Measurements from ENCODE around the gene GTPBP4.

DNA sequence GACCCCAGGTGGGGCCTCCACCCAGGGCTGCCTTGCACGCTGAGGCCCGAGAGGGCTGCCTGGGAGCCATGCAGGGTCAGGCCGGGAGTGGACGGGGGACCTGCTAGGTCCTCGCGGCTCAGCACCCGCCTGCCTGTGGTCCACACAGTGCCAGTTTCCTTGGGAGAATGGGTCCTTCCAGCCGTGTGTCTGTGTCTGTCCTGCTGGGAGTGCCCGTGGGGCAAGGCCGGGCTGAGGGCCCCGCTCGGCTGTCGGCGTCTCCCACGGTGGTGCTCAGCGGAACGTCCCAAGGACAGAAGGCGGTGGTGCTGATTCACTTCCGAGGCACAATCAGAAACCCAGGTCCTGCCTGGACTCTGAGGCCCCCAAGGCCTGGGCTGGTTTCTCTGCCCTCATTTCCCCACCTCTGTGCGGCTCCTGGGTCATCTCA, 23.2 kb upstream of the GTPBP4 start:
- TF ChIP-seq, protein P1, sequence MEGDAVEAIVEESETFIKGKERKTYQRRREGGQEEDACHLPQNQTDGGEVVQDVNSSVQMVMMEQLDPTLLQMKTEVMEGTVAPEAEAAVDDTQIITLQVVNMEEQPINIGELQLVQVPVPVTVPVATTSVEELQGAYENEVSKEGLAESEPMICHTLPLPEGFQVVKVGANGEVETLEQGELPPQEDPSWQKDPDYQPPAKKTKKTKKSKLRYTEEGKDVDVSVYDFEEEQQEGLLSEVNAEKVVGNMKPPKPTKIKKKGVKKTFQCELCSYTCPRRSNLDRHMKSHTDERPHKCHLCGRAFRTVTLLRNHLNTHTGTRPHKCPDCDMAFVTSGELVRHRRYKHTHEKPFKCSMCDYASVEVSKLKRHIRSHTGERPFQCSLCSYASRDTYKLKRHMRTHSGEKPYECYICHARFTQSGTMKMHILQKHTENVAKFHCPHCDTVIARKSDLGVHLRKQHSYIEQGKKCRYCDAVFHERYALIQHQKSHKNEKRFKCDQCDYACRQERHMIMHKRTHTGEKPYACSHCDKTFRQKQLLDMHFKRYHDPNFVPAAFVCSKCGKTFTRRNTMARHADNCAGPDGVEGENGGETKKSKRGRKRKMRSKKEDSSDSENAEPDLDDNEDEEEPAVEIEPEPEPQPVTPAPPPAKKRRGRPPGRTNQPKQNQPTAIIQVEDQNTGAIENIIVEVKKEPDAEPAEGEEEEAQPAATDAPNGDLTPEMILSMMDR (conservative IDR thresholded peaks at IDR 0.05 in 1 of 2, IDR thresholded peaks at IDR 0.05 in 1 of 2; ENCODE audit: low read depth in 1 of 2, low read length in 2 of 2) = no peak
- no peak for TF ChIP-seq EZH2 (IDR thresholded peaks at IDR 0.05; ENCODE audit: low read length, missing control alignments)
